Stimulated activated CD4-positive, alpha-beta T cell treated with anti-CD3 and anti-CD28 coated beads, Interleukin-1b, Interleukin-23, amount 100 ng/mL, for 48 hours (primary cell): ENCODE data around the gene SLC4A8.
A peak's percentile ranks its signal among the peaks of the same experiment; 100 is the strongest.

Experiments
- DNase-seq: peaks from one replicate; pipeline ENCODE4 v3.0.0-alpha.2; 2020

SLC4A8 gene

DNA sequence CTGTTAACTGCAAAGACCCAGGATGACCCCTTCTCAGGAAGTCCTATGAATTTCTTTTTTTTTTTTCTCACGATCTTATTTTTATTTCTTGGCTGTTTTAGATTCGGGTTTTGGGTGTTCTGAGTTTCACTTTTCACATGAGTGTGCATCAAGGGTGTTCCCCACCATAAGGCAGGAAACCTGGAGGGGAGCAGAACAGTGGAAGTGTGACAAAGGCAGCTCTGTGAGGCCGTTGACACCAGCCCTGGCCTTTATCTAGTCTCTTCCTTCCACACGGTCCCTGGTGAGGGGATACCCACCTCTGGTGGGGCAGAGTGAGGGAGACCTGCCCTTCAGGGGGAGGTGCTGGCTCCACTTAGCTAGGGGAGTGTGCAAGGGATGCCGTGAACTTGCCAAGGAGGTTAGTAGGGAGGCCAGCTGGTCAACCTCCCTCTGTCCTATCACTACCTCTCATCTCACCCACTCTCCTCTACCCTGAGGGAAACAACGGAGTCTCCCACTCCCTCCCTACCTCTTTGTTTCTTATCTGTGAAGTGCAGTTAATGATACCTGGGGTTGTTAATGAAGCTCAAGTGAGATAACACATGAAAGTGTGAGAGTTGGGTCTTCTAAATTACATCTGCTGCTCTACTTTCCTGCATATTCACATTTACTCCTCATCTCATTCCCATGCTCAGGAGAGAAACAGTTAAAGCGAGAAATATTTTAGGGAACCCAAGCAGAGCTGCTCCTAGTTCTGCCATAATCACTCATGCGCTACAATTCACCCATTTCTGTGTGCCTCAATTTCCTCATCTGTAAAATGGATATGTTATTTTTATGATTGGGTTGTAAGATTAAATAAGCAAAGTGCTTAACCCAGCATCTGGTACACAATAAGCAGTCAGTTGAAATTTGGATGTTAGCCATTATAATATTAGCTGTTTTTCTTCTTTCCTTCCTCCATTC, 29.1 kb upstream of the SLC4A8 start:
- peak; percentile 35 for DNase-seq

GRCh38 chr12:51397670-51398069, 27.0 kb upstream of the SLC4A8 start:
- DNase-seq, result no peak

DNA sequence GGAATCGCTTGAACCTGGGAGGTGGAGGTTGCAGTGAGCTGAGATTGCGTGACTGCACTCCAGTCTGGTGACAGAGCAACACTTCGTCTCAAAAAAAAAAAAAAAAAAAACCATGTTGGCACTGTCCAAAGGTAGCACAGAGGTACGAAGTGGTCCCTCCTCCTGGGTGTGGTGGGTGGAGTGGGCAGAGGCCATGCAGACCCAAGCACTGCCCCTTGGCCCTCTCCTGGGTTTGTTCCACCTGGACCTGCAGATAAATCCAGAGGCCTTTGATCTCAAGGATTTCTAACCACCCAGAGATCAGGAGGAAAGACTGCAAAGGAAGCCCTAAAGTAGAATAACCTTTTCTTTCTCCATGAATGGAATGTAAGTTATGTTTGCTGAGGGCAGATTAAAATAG, 24.7 kb upstream of the SLC4A8 start:
- no peak for DNase-seq

DNA sequence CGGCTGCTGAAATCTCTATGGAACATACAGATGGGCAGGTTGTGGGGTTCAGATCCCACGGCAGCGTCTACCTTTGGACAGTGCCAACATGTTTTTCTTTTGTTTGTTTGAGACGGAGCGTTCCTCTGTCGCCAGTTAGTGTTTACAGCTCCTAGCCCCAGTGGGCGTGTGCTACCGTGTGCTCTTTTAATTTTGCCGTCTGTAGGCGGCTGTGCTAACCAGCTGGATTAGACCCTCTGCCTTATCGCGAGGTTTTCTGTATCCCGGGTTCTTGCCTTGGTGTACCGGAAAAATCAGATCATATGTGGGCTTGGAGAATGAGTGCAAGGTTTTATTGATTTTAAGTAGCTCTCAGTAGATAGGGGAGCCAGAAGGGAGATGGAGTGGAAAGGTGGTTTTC, 23.6 kb upstream of the SLC4A8 start:
- DNase-seq, result no peak

DNA sequence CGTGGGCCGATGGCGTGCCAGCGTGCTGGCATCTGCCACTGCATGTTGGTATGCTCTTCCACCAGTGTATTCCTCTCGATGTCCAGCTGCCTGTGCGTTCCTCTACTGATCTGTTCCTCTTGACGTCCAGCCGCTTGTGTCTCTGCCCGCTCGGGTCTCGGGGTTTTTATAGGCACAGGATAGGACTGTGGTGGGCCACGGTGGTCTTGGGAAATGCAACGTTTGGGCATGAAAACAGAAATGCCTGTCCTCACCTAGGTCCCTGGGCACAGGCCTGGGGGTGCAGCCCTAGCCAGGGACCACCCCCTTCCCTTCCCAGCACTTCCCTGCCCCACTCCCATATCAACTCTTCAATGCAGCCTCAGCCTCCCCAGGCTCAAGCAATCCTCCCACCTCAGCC, 23.1 kb upstream of the SLC4A8 start:
- no peak for DNase-seq

DNA sequence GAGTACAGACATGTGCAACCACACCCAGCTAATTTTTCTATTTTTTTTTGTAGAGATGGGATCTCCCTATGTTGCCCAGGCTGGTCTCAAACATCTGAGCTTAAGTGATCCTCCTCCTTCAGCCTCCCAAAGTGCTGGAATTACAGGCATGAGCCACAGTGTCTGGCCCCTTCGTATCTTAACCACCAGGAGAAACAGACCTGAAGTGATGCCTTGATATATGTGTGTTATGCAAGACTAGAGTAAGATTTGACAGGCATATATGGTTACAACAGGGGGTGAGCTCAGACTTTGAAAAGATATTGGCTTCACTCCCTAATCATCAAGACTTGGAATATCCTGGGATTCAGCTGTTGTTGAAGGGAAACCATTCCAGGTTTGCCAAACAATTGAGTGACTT, 22.7 kb upstream of the SLC4A8 start:
- no peak for DNase-seq

DNA sequence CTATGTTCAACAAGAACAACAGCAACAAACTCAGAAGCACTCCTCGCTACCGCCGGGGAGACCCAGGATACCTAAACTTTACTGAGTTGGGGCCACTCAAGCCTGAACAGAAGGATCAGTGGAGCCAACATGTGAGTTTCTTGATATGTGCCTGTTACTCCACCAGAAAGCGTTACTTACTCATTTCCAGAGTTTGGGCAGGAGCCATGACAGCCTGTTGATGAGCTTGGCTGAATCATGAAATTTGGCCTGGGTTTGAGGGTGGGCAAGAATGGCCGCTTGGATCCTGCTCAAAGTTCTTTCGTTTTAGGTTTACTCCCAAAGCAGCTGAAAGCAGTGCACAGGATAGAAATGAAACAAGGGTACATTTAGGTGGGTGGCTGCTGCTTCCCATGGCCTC, 21.5 kb upstream of the SLC4A8 start:
- DNase-seq, result no peak

- DNase-seq, result no peak
Measured at GRCh38 chr12:51403681-51404136, 20.9 kb upstream of the SLC4A8 start.

DNA sequence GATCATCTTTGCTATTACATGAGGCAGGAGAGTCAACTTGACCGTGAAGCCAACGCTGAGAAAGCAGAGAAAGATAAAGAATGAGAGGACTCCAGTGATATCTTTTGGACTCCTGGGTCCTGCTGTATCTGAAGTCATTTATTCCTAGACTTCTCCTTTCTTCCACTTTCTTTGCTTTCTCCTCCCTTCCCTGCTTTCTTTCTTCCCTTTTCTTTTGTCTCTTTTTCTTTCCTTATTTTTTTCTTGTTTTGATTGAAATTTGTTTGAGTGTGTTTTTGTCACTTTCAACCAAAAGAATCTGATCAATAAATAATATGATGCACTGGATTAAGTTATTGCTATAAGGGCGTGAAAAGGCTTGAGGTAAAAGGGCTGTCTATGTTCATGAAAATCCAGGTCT, 20.0 kb upstream of the SLC4A8 start:
- DNase-seq, result no peak

DNA sequence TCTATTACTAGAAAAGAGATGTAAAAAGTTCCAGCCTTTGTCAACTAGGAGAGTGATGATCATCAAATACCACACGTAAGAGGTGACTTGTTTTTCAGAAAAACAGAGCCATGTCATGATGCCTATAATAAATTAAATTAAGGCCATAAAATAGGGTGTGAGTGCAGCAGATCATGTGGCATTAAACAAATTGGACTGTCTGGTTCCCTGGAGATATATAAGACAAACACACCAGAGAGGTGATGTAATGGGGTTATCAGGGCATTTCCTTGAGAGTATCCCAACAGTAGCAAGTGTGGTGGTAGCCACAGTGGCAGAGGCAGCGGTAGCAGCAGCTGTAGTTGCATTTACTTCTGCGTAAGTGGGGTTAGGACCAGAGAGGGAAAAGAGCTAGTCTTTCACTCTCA, 18.8 kb upstream of the SLC4A8 start:
- no peak for DNase-seq

DNA sequence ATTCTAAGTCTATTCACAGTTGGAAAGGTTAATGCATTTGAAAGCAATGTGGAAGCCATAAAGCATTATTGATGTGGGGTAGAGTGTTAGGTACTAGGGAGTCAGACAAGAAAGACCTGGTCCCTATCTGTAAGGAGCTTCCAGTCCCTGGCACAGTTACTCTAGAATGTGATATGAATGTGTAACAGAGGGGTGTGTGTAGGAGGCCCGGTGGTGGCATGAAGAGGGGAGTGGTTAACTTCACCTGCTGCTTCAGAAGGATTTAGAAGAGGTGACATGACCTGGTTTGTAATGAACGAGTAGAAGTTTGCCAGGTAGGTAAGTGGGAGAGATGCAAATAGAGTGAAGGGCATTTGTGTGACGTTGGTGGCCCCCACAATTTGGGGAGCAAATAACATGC, 18.3 kb upstream of the SLC4A8 start:
- DNase-seq, result no peak

DNA sequence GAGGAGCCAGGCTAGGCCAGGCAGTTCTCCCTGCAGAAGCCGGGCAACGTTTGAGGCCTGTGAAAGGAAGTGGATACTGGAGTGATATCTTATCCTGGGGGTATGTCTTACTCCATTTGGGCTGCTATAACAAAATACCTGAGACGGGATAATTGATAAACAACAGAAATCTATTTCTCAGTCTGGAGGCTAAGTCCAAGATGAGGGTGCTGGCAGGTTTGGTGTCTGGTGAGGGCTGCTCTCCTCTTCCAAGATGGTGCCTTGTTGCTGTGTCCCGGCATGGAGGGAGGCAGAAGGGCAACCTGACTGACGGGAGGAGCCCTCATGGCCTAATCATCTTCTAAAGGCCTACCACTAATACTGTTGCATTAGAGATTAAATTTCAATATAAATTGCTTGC, 17.8 kb upstream of the SLC4A8 start:
- DNase-seq, result no peak

DNA sequence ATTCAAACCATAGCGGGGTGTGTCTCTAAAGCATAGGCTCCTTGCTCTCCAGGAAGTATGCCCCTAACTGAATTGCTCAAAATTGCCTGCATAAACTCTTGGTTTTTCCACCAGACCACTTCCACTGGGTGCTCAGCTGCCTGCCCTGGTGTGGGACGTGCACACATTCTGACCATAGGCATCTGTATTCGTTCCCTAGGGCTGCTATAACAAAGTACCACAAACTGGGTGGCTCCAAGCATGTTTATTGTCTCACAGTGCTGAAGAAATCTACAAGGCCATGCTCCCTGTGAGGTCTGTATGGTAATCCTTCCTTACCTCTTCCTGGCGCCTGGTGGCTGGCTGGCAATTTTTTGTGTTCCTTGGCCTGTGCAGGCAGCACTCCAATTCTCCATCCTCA, 17.0 kb upstream of the SLC4A8 start:
- no peak for DNase-seq

- no peak for DNase-seq
Measured at GRCh38 chr12:51409846-51410245, 14.8 kb upstream of the SLC4A8 start.

- DNase-seq, result no peak
Measured at GRCh38 chr12:51413149-51413548, 11.5 kb upstream of the SLC4A8 start.

GRCh38 chr12:51413791-51414190, 10.8 kb upstream of the SLC4A8 start:
- no peak for DNase-seq

DNA sequence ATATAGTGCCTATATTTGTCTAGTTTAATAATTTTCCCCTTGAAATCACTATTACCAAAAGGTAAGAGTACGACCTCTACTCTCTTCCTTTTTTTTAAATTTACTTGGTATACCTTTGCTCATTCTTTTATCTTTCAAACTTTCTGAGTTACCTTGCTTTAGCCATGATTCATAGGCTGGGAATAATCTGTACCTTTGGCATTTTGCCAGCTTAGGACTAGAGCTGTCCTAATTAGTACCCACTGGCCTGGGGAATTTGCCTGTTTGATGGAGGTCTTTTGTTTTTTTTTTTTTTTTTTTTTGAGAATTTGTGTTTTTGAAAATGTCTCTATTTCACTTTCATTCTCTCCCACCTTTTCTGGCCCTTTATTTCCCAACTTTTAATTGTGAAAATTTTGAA, 8.7 kb upstream of the SLC4A8 start:
- DNase-seq, result no peak

GRCh38 chr12:51417826-51418225, 6.8 kb upstream of the SLC4A8 start:
- DNase-seq, result no peak

DNA sequence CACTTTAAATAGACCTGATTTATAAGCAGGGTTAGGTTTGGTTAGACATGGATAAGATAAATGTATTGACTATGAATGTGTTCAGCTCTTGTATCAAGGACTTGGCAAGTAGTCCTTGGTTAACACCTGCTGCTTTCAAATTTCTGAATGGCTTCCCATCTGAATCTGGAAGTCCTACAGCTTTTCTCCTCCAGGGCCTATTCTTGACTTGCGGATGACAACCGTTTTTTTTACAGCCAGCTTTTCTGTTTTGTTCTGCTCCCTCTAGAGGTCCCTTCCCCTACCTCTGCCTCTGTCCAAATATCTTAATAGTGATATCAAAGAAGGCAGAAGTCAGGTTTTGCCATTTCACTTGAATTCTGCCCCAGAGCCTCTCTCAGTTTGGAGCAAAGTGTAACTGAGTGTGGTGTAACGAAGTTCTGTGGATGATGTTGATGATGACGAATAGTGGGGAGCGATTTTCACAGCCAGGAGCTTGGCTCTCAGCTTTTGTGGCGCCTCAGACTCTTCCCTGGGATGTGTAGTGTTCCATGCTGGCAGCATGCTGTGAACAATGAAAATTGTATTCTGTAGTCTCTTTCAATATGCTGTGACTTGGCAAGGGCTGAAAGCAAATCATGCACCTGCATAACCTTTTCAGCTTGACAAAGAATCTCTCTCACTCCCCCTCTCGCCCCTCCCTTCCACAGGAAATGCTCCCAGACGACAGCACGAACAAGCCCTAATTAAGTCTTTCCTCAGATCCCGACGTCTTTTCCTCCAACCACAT, 5.0 kb upstream of the SLC4A8 start:
- no peak for DNase-seq

GRCh38 chr12:51421266-51421884, 3.3 kb upstream of the SLC4A8 start:
- peak; percentile 27 for DNase-seq

- DNase-seq, result no peak
Measured at GRCh38 chr12:51424094-51424661, 453 bp upstream of the SLC4A8 start.

DNA sequence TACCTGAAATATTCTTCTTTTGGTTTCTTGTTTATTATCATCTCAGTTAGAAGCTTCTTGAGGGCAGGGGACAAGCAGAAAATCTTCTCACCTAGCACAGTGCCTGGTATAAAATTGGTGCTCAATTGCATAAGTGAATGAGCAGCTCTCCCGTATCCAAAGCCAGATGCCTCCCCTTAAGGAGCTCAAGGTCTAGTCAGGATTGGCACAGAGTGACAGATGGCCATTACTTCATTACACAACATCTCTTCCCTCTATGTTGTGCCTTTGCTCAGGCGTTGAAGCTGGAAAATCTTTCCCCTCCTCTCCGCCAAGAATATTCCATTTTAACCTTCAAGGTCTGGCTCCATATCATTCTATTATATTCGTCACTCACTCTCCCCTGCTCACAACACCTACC, 3.6 kb downstream of the SLC4A8 start:
- no peak for DNase-seq

DNA sequence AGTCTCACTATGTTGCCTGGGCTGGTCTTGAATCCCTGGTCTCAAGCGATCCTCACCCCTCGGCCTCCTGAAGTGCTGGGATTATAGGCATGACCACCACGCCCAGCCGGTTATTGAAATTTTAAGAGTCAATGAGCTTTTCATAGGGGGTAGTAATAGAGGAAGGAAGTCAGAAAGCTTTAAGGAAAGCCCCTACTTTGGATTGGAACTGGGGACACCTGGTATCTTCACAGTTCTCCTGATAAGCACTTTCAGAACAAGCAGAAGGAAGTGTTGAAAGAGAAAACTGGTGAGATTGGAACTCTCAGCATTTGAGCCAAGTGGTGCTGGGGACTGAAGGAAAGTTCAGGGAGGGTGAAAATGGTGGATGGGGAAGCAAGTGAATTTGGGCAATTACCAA, 5.1 kb downstream of the SLC4A8 start:
- DNase-seq, result no peak
